ENCODE measurements around the gene TAS2R43. TPM values are rescaled to one million over a fixed set of nuclear protein-coding genes. Genes with fewer than 3 reads are reported as not detected.

Gene TAS2R43
- total and polyA plus RNA-seq, 2 of the 8 experiments (the other 6 are each of a cell fraction or from before 2014, with no cell fraction given), result 0.18 TPM; not detected in 1

GRCh38 chr12:11106288-11106687, 14.2 kb upstream of the TAS2R43 start:
- Histone ChIP-seq H2BK15ac (ENCODE audit: low read length) (no peak overlapping the region), H3K18ac (ENCODE audit: extremely low read depth, low read length) (no peak overlapping the region), H3K23me2 (ENCODE audit: low read depth, low read length) (no peaks in the 10 kb centered on the region), H3K4me3 (ENCODE audit: extremely low read depth in 1 of 4, insufficient read depth in 2 of 4, low read depth in 3 of 4, low read length in 4 of 4) (no peak overlapping the region), H3K14ac (ENCODE audit: insufficient read length) (no peak overlapping the region), H3K27me3 (replicated peaks in 1 of 4; ENCODE audit: control insufficient read depth in 3 of 4, extremely low read depth in 1 of 4, insufficient read depth in 3 of 4, low read length in 3 of 4) (no peaks in the 10 kb centered on the region), H3K79me2 (ENCODE audit: control insufficient read depth in 1 of 2, insufficient read depth in 2 of 2, low read length in 2 of 2) (peaks cover 3 to 57% of the 10 kb centered on the region in 2 experiments; a peak in 2 of 4 replicates), H2BK5ac (ENCODE audit: low read depth, low read length) (no peak overlapping the region), H3K4ac (replicated peaks; ENCODE audit: insufficient read length, low read depth, low read length) (no peak overlapping the region), H2AFZ (ENCODE audit: low read length) (no peak overlapping the region), H3K9ac (replicated peaks in 1 of 4; ENCODE audit: extremely low read depth in 1 of 4, low read depth in 3 of 4, low read length in 3 of 4) (no peak overlapping the region), H2BK120ac (replicated peaks; ENCODE audit: low read depth, low read length) (no peak overlapping the region), H3K4me2 (ENCODE audit: insufficient read depth in 1 of 2, low read depth in 2 of 2, low read length in 2 of 2) (no peak overlapping the region), H2BK12ac (ENCODE audit: low read depth, low read length) (no peak overlapping the region), H3K36me3 (ENCODE audit: control insufficient read depth in 2 of 4, insufficient read depth in 4 of 4, low read length in 3 of 4) (0 out of 8 replicates have a peak, but pooled peaks cover 0 to 1% (median 0%) of the 10 kb centered on the region in 4 experiments), H4K91ac (replicated peaks; ENCODE audit: insufficient read length, low read length) (no peak overlapping the region), H3K23ac (ENCODE audit: insufficient read length) (no peak overlapping the region), H3K27ac (ENCODE audit: low read depth, low read length) (no peak overlapping the region), H3K9me3 (ENCODE audit: insufficient read depth in 2 of 2, low read depth in 1 of 2, low read length in 1 of 2) (no peaks in the 10 kb centered on the region; a peak in 1 of 4 replicates), H4K20me1 (replicated peaks in 1 of 2; ENCODE audit: control insufficient read depth in 1 of 2, insufficient read depth in 2 of 2, low read length in 2 of 2) (no peaks in the 10 kb centered on the region), H4K8ac (ENCODE audit: extremely low read depth, insufficient read depth, low read length) (no peak overlapping the region), H3K79me1 (ENCODE audit: low read depth, low read length) (no peaks in the 10 kb centered on the region; the same call in 1 of the 2 replicates), H3K4me1 (replicated peaks in 1 of 4; ENCODE audit: control insufficient read depth in 3 of 4, insufficient read depth in 4 of 4, low read length in 3 of 4) (no peaks in the 10 kb centered on the region), H2AK5ac (ENCODE audit: low read depth, low read length) (no peak overlapping the region), H4K5ac (ENCODE audit: insufficient read length, low read depth, low read length) (no peak overlapping the region), H2BK20ac (ENCODE audit: low read length) (no peak overlapping the region), H3K56ac (replicated peaks; ENCODE audit: insufficient read length, low read depth, low read length) (no peak overlapping the region)
- CTCF ChIA-PET (ENCODE audit: partially characterized antibody), result interaction anchor here (1.4 kb wide), 1 partner anchor 81 kb away, joined by 3 read pairs; no protein-coding TSS in a partner anchor
- 84% methylated on average over 2 of the region's 2 CpGs; no CpG with 5 or more reads in 1 of the 2 experiments for WGBS, 2 experiments (ENCODE audit: extremely low coverage in 1 of 2, insufficient coverage in 1 of 2, insufficient read length in 1 of 2, insufficient replicate concordance in 2 of 2, low coverage in 1 of 2, low lambda C conversion rate in 2 of 2, missing lambda C conversion rate in 1 of 2)
- POLR2A ChIA-PET (ENCODE audit: partially characterized antibody), result interaction anchor here (2.5 kb wide), 1 partner anchor 65 kb away, joined by 9 read pairs; the partner anchor contains the start of gene SMIM10L1
- no peak for DNase-seq (ENCODE audit: low read depth in 1 of 2, low spot score in 2 of 2)
- no peak for TF ChIP-seq POU5F1 (IDR thresholded peaks at IDR 0.05; ENCODE audit: low read depth, low read length)
- no peak for TF ChIP-seq EP300 (IDR thresholded peaks at IDR 0.05; ENCODE audit: borderline replicate concordance in 1 of 2, low read depth in 2 of 2, low read length in 2 of 2)
- TF ChIP-seq RXRA (IDR thresholded peaks at IDR 0.05; ENCODE audit: insufficient read depth, low read depth, low read length), result no peak
- TF ChIP-seq FOSL1 (IDR thresholded peaks at IDR 0.05; ENCODE audit: insufficient read depth, low read depth, low read length), result no peak
- no peak for TF ChIP-seq CTCF (IDR thresholded peaks at IDR 0.05; ENCODE audit: control extremely low read depth in 1 of 3, insufficient read depth in 1 of 3, low read depth in 1 of 3, low read length in 3 of 3)
- TF ChIP-seq CHD1 (IDR thresholded peaks at IDR 0.05; ENCODE audit: low read depth, low read length), result no peak
- TF ChIP-seq SP4 (IDR thresholded peaks at IDR 0.05; ENCODE audit: low read length), result no peak
- TF ChIP-seq POLR2AphosphoS5 (IDR thresholded peaks at IDR 0.05; ENCODE audit: low read depth, low read length), result no peak
- TF ChIP-seq CTBP2 (IDR thresholded peaks at IDR 0.05; ENCODE audit: borderline replicate concordance, insufficient read depth, insufficient read length, low read length), result no peak
- TF ChIP-seq CHD2 (IDR thresholded peaks at IDR 0.05; ENCODE audit: low read length), result no peak
- no peak for TF ChIP-seq TEAD4 (IDR thresholded peaks at IDR 0.05; ENCODE audit: low read depth, low read length)
- FAIRE-seq, result no peak

Measured in H1 (cell line).